Measurements from ENCODE around the gene ABCD1. TPM values are rescaled to one million over a fixed set of nuclear protein-coding genes. Genes with fewer than 3 reads are reported as not detected.
"Not testable (repeated sequence)": the region's sequence is repeated elsewhere in the genome, so short reads cannot be mapped to it uniquely, and the experiment has no call there.

Gene ABCD1
- total RNA-seq, 1 donor from 2014 or later, result 20.3 TPM

GRCh38 chrX:153743468-153744209, 19.0 kb downstream of the ABCD1 start:
- H3K4me3 Mint-ChIP-seq (ENCODE audit: unreplicated experiment); DNase-seq (ENCODE audit: low spot score); H3K27ac Mint-ChIP-seq (ENCODE audit: unreplicated experiment); H3K9me3 Mint-ChIP-seq (ENCODE audit: low read depth); H3K4me1 Mint-ChIP-seq (ENCODE audit: low read depth); H3K36me3 Mint-ChIP-seq (ENCODE audit: low read depth); H3K27me3 Mint-ChIP-seq (ENCODE audit: low read depth): not testable (repeated sequence)

- no peak overlapping the region for H3K27ac Mint-ChIP-seq (ENCODE audit: unreplicated experiment)
These were observed 19.8 kb downstream of the ABCD1 start for GRCh38 chrX:153744210-153745066.

GRCh38 chrX:153745067-153745433, 20.4 kb downstream of the ABCD1 start:
- not testable (repeated sequence) for H3K27me3 Mint-ChIP-seq (ENCODE audit: low read depth); H3K4me3 Mint-ChIP-seq (ENCODE audit: unreplicated experiment); H3K27ac Mint-ChIP-seq (ENCODE audit: unreplicated experiment); H3K4me1 Mint-ChIP-seq (ENCODE audit: low read depth); H3K36me3 Mint-ChIP-seq (ENCODE audit: low read depth); DNase-seq (ENCODE audit: low spot score); H3K9me3 Mint-ChIP-seq (ENCODE audit: low read depth)

More at GRCh38 chrX:153744210-153745066, 19.8 kb downstream of the ABCD1 start:
- DNase-seq (ENCODE audit: low spot score), result no peak
- Mint-ChIP-seq H3K9me3 (ENCODE audit: low read depth) (peaks cover 6% of the 10 kb centered on the region), H3K4me3 (ENCODE audit: unreplicated experiment) (no peak overlapping the region), H3K4me1 (ENCODE audit: low read depth) (no peaks in the 10 kb centered on the region), H3K27me3 (ENCODE audit: low read depth) (no peaks in the 10 kb centered on the region), H3K36me3 (ENCODE audit: low read depth) (no peaks in the 10 kb centered on the region)
- peak; percentile 37 for TF ChIP-seq CTCF (IDR thresholded peaks at IDR 0.05)

- H3K4me1 Mint-ChIP-seq (ENCODE audit: low read depth), result no peaks in the 10 kb centered on the region
- no peak for DNase-seq (ENCODE audit: low spot score)
- TF ChIP-seq CTCF (IDR thresholded peaks at IDR 0.05), result no peak
- H3K27ac Mint-ChIP-seq (ENCODE audit: unreplicated experiment), result no peak overlapping the region
- H3K27me3 Mint-ChIP-seq (ENCODE audit: low read depth), result no peaks in the 10 kb centered on the region
- peaks cover 6% of the 10 kb centered on the region for H3K9me3 Mint-ChIP-seq (ENCODE audit: low read depth)
- no peaks in the 10 kb centered on the region for H3K36me3 Mint-ChIP-seq (ENCODE audit: low read depth)
- H3K4me3 Mint-ChIP-seq (ENCODE audit: unreplicated experiment), result no peak overlapping the region
These were observed 21.7 kb downstream of the ABCD1 start for GRCh38 chrX:153746359-153746758.

- not testable (repeated sequence) for H3K4me1 Mint-ChIP-seq (ENCODE audit: low read depth); H3K27ac Mint-ChIP-seq (ENCODE audit: unreplicated experiment); H3K4me3 Mint-ChIP-seq (ENCODE audit: unreplicated experiment); H3K9me3 Mint-ChIP-seq (ENCODE audit: low read depth); H3K27me3 Mint-ChIP-seq (ENCODE audit: low read depth); H3K36me3 Mint-ChIP-seq (ENCODE audit: low read depth); DNase-seq (ENCODE audit: low spot score)
These were observed 22.3 kb downstream of the ABCD1 start for GRCh38 chrX:153746991-153747390.

GRCh38 chrX:153749017-153749416, 24.4 kb downstream of the ABCD1 start:
- H3K9me3 Mint-ChIP-seq (ENCODE audit: low read depth); DNase-seq (ENCODE audit: low spot score); H3K36me3 Mint-ChIP-seq (ENCODE audit: low read depth); H3K27ac Mint-ChIP-seq (ENCODE audit: unreplicated experiment); H3K4me1 Mint-ChIP-seq (ENCODE audit: low read depth); H3K27me3 Mint-ChIP-seq (ENCODE audit: low read depth); H3K4me3 Mint-ChIP-seq (ENCODE audit: unreplicated experiment): not testable (repeated sequence)

GRCh38 chrX:153750127-153750774, 25.6 kb downstream of the ABCD1 start:
- peaks cover 9% of the 10 kb centered on the region for H3K9me3 Mint-ChIP-seq (ENCODE audit: low read depth)
- H3K36me3 Mint-ChIP-seq (ENCODE audit: low read depth), result no peaks in the 10 kb centered on the region
- H3K4me3 Mint-ChIP-seq (ENCODE audit: unreplicated experiment), result no peak overlapping the region
- no peak for TF ChIP-seq CTCF (IDR thresholded peaks at IDR 0.05)
- no peaks in the 10 kb centered on the region for H3K4me1 Mint-ChIP-seq (ENCODE audit: low read depth)
- no peak for DNase-seq (ENCODE audit: low spot score)
- no peaks in the 10 kb centered on the region for H3K27me3 Mint-ChIP-seq (ENCODE audit: low read depth)
- H3K27ac Mint-ChIP-seq (ENCODE audit: unreplicated experiment), result no peak overlapping the region
